Measurements from ENCODE around the gene LINGO3.

DNA sequence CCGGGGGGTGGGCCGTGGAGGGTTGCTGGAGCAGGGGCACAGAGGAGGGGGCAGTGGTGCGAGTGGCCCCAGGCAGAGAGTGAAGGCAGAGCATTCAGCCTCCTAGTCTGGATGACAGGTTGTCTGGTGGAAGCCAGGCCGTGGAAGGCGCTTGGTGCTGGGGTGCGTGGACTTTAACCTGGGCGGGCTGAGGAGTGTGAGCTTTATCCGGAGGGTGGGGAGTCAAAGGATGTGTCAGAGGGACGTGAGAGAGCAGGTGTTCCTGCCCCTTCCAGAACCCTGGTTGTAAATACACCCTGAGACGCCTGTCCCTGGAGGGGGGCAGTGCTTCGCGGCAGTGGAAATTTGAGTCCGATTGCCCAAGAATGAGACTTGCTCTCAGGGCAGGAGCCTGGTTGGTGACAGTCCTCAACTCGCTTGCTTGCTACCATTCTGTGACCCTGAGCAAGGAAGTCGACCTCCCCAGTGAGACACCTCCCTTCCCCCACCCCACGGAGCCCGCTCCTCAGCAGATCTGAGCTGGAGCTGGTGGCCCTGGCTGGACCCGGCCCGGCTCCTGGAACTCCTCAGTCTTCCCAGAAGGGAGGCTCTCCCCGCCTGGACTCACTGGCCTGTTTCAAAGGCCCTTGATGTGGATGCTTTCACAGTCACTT is 22.8 kb upstream of the LINGO3 start:
- no peak for TF ChIP-seq POLR2A (IDR thresholded peaks at IDR 0.05)
- TF ChIP-seq, protein P1, sequence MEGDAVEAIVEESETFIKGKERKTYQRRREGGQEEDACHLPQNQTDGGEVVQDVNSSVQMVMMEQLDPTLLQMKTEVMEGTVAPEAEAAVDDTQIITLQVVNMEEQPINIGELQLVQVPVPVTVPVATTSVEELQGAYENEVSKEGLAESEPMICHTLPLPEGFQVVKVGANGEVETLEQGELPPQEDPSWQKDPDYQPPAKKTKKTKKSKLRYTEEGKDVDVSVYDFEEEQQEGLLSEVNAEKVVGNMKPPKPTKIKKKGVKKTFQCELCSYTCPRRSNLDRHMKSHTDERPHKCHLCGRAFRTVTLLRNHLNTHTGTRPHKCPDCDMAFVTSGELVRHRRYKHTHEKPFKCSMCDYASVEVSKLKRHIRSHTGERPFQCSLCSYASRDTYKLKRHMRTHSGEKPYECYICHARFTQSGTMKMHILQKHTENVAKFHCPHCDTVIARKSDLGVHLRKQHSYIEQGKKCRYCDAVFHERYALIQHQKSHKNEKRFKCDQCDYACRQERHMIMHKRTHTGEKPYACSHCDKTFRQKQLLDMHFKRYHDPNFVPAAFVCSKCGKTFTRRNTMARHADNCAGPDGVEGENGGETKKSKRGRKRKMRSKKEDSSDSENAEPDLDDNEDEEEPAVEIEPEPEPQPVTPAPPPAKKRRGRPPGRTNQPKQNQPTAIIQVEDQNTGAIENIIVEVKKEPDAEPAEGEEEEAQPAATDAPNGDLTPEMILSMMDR (IDR thresholded peaks at IDR 0.05), result no peak

Measured in testis (tissue), 2 donors.